Measurements from ENCODE around the gene PPIA. TPM values are rescaled to one million over a fixed set of nuclear protein-coding genes. Genes with fewer than 3 reads are reported as not detected.
"Not testable (repeated sequence)": the region's sequence is repeated elsewhere in the genome, so short reads cannot be mapped to it uniquely, and the experiment has no call there.

Gene PPIA
- total RNA-seq, 1 experiment from 2014 or later = 8,852 TPM

DNA sequence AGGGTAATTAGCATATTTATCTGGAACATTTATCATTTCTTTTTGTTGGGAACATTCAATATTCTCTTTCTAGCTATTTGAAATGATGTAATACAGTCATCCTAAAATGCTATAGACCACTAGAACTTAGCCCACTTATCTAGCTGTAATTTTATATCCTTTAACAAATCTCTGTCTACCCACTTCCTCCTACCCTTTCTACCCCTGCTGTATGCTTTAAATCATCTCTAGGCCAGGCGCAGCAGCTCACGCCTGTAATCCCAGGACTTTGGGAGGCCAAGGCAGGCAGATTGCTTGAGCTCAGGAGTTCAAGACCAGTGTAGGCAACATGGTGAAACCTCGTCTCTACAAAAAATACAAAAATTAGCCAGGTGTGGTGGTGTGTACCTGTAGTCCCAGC, 22.0 kb upstream of the PPIA start:
- in situ Hi-C loops (cut with HindIII; ENCODE audit: low pct_unique_long_range_greater_than_20kb, low sequenced_read_pairs); DNase-seq (ENCODE audit: low read depth, low spot score): not testable (repeated sequence)

DNA sequence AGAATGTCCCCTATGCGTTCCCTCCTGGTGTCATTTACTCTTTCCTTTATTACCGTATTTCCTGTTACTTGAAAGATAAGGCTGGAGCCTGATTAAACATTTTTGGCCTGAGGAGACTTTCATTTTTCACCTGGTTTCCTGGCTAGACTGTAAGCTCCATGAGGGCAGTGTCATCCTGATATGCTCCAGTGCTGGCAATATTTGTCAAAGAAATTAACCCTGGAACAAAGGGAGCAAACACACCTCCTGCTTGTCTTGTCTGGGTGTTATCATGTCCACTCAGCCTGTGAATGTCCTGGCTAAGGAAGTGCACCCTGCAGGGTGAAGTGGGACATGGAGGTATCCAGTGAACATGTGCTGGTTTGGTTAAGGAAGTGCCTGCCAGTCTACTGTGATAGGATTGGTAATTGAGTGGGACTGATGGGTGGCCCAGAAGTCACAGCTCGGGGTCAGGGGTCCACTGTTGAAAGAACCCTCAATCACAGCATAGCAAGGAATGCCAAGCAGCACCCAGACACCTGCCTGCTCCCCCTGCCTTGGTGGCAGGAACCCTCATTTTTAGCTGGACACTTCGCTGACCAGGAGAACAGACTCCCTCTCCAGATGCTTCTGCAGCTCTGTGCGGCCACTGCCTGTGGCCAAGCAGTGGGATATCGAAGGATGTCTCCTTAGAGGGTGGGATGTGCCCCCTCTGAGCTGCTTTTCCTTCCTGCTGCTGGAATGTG, 20.9 kb upstream of the PPIA start:
- DNase-seq (ENCODE audit: low read depth, low spot score) = no peak
- in situ Hi-C loops (cut with HindIII; ENCODE audit: low pct_unique_long_range_greater_than_20kb, low sequenced_read_pairs) = no loop called here

DNA sequence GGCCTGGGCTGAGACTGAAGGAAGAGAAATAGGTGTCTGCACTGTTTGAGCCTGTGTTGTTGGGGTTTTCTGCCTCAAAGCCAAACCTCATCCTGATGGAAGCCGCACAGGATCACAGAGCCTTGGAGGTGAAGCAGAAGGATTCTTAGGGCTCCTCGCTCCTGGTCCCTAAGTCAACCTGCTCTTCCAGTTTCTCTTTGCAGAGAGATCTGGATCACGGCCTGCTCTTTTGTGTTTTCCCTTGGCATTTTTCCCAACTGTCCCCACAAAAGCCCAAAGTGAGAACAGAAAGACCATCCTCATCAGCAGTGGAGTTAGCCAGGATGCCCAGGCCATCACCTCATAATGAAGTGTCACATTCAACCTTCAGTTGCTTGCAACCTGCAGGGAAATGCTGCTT, 20.3 kb upstream of the PPIA start:
- DNase-seq (ENCODE audit: low read depth, low spot score) = no peak
- in situ Hi-C loops (cut with HindIII; ENCODE audit: low pct_unique_long_range_greater_than_20kb, low sequenced_read_pairs) = no loop called here

DNA sequence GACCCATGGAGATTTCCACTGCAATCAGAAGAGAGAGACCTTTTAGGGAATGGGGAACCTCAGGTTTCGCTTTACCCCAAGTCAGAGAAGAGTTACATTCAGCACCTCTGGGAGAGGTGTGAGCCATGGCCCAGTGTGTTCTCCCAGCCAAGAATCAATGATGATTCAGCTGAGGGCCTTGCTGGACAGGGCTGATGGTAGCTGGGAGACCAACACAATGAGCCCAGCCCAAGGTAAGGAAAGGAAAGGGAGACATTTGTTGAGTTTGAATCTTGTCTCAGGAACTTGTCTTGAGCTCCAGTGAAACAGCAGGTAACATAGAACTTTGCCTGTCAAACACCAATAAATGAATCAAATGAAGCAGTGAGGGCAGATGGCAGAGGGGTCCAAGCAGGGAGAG, 14.0 kb upstream of the PPIA start:
- in situ Hi-C loops (cut with HindIII; ENCODE audit: low pct_unique_long_range_greater_than_20kb, low sequenced_read_pairs) = no loop called here
- DNase-seq (ENCODE audit: low read depth, low spot score) = no peak

DNA sequence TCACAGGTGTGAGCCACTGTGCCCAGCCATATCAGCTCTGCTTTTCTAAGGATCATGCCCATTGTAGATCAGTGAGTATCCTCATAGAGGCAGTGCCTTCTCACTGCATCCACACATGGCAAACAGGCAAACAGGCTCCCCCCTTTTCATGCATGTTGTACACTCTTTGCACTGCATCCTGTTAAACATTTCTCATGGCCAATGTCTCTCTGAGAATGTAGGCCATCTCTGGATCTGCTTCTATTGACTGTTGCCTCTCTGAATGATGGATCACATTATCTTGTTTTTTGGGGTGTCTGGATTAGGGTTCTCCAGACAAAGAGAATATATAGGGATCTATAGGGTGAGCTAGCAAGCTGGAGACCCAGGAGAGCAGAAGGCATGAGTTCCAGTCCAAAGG, 13.1 kb upstream of the PPIA start:
- no peak for DNase-seq (ENCODE audit: low read depth, low spot score)
- in situ Hi-C loops (cut with HindIII; ENCODE audit: low pct_unique_long_range_greater_than_20kb, low sequenced_read_pairs) = no loop called here

DNA sequence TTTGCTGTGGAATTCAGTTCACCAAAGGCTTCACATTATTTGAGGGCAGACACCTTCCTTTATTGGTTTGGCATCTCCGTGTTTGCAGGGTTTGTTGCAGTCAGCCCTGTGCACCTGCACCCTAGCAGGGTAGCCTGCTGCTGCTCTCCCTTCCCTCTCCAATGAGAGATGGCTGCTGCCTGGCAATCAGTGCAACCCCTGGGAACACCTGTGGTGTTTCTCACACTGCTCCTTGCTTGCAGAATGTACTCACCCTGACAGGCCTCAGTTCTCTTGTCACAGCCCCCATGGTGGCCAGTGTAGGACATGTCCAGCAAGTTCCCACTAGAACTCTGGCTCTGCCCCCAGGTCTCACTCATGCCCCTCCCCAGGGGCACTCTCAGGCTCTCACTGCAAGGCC, 12.1 kb upstream of the PPIA start:
- DNase-seq (ENCODE audit: low read depth, low spot score) = no peak
- in situ Hi-C loops (cut with HindIII; ENCODE audit: low pct_unique_long_range_greater_than_20kb, low sequenced_read_pairs) = no loop called here

DNA sequence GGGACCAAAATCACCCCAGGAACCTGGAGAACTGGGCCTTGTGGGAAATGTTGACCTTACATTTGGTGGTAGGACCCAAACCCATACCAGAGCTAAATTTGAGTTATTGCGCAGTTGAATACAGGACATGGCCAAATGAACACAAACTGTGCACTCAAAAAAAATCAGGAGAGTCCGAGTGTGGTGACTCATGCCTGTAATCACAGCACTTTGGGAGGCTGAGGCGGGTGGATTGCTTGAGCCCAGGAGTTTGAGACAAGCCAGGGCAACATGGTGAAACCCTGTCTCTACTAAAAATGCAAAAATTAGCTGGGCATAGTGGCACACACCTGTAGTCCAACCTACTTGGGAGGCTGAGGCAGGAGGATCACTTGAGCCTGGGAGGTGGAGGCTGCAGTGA, 11.3 kb upstream of the PPIA start:
- DNase-seq (ENCODE audit: low read depth, low spot score); in situ Hi-C loops (cut with HindIII; ENCODE audit: low pct_unique_long_range_greater_than_20kb, low sequenced_read_pairs): not testable (repeated sequence)

DNA sequence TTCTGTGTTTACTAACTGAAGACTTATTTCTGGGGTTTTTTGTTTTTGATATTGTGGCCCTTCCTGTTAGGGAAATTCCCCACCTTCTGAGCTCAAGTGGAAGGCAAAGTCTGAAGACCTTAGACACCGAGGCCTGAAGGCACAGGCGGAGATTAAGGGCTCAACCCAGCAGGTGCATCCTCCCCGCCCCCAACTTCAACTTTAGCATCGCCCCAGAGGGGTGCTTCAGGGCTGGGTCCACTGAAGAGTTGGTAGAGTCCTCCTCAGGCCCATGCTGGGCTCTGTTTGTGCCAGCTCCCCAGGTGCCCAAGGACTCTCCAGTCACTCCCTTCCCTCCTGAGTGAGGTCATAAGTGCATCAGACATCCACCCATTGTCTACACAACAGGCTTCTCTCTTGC, 9.4 kb upstream of the PPIA start:
- in situ Hi-C loops (cut with HindIII; ENCODE audit: low pct_unique_long_range_greater_than_20kb, low sequenced_read_pairs) = no loop called here
- DNase-seq (ENCODE audit: low read depth, low spot score) = no peak

DNA sequence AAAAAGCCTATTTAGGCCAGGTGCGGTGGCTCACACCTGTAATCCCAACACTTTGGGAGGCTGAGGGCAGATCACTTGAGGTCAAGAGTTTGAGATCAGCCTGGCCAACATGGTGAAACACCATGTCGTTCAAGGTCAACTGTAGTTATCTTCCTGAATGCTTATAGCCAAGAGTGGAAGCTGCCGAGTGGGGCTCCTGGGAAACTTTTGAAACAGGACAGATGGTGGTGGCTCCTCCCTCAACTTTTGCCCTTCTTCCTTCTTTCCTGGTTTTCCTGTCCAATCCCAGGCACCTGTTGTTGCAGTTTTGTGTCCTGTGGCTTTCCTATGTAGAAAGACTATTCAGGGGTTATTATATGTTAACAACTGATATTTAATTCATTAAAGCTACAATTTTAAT, 8.7 kb upstream of the PPIA start:
- no peak for DNase-seq (ENCODE audit: low read depth, low spot score)
- in situ Hi-C loops (cut with HindIII; ENCODE audit: low pct_unique_long_range_greater_than_20kb, low sequenced_read_pairs) = no loop called here

DNA sequence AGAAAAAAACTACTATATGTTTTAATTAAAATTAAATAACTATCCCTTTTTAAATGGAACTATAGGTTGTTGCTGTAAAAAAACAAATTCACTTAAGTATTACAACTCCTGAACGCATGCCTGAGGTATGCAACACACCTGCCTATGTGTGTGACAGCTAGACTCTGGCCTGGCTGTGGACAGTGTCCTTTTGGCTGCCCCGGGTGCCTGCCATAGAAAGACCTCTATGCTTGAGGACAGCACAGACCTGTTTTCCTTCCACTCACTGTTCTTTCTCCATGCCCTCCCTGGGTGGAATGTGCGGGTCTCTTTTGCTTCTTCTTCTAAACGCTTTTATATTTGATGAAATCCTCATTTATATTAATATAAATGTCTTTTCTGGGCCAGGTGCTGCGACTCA, 6.5 kb upstream of the PPIA start:
- in situ Hi-C loops (cut with HindIII; ENCODE audit: low pct_unique_long_range_greater_than_20kb, low sequenced_read_pairs) = no loop called here
- DNase-seq (ENCODE audit: low read depth, low spot score) = no peak

DNA sequence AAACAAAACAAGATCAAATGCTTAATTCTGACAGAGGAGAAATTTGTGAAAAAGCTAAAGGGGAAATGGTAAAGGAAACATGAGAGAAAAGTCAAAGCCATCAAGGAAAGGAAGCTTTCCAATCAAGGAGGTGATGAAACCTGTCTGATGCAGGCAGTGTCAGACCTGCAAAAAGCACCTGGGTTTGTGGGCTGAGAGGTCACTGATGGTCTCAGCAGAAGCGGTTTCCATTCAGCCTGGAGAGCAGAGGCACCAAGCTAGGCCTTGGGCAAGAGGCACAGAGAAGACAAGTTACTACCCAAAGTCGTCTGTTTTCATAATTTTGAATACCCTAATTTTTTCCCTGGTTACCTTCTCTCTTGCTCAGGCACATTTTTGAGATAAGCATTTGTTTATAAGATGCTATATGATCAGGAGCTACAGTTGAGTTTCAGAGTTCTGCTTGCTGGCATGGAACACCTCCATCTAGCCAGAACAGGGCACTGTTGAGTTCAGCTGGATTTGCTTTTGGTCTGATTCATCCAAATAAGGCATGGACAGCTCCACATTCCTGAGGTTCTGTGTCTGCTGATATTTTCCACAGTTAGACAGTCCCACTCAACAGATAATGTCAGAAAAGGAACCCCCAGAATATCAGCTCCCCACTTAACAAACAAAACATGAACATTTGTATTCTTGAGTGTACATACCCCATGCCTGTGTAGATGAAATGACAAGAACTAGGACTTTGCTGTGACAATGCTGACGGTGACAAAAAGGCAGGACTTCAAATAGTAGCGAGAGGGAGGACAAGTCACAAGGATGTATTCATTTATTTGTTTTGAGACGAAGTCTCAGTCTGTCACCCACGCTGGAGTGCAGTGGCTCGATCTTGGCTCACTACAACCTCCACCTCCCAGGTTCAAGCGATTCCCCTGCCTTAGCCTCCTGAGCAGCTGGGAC, 4.9 kb upstream of the PPIA start:
- in situ Hi-C loops (cut with HindIII; ENCODE audit: low pct_unique_long_range_greater_than_20kb, low sequenced_read_pairs) = no loop called here
- no peak for DNase-seq (ENCODE audit: low read depth, low spot score)

DNA sequence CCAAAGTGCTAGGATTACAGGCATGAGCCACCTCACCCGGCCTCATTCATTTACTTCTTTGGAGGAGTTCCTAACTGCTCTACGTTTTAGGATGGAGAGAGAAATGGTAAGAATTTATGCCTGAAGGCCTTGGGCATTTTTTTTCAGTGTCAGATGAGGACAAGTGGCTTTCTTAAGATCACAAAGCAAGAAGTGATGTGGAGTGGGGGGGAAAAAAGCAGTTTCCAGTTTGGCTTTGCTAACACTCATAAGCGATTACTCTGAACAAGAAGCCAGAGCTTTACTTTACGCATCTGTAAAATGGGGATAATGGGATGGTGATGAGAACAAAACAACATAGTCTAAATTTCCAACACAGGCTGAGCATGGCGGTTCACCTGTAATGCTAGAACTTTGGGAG, 2.6 kb upstream of the PPIA start:
- DNase-seq (ENCODE audit: low read depth, low spot score) = no peak
- in situ Hi-C loops (cut with HindIII; ENCODE audit: low pct_unique_long_range_greater_than_20kb, low sequenced_read_pairs) = no loop called here

DNA sequence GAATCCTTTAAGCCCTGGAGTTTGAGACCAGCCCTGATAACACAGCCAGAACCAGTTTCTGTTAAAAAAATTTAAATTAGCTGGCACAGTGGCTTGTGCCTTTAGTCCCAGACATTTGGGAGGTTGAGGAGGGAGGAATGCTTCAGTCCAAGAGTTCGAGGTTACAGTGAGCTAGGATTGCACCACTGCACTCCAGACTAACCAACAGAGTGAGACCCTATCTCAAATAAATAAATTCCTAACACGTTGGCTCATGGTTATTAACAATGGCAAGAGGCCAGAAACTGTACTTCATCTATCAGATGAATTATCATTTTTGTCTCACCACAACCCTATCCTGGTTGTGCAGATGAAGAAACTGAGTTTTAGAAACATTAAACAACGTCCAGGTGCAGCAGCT, 2.1 kb upstream of the PPIA start:
- DNase-seq (ENCODE audit: low read depth, low spot score) = no peak
- in situ Hi-C loops (cut with HindIII; ENCODE audit: low pct_unique_long_range_greater_than_20kb, low sequenced_read_pairs) = no loop called here

DNA sequence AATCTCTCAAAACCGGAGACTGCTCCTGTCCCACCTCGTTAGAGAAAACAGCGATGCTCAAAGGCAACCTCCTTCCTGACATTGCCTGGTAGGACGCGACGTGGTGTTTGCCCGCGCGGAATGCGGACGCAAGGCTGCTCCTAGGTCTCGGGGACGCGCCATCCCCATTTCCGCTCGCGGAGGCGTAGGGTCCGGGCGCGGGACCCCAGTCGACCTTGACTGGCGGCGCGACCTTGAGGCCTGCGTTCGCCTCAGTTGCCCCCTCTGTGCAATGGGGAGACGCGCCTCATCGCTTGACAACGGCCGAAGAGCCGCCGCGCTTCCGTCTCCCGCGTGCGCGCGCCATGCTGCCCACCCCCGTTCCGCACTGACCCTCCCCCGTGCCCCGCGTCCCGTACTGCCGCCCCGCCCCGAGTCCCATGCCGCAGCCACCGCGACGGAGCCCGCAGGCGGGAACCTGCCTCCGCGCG, 412 bp upstream of the PPIA start:
- in situ Hi-C loops (cut with HindIII; ENCODE audit: low pct_unique_long_range_greater_than_20kb, low sequenced_read_pairs) = no loop called here
- DNase-seq (ENCODE audit: low read depth, low spot score) = peak; percentile 78

DNA sequence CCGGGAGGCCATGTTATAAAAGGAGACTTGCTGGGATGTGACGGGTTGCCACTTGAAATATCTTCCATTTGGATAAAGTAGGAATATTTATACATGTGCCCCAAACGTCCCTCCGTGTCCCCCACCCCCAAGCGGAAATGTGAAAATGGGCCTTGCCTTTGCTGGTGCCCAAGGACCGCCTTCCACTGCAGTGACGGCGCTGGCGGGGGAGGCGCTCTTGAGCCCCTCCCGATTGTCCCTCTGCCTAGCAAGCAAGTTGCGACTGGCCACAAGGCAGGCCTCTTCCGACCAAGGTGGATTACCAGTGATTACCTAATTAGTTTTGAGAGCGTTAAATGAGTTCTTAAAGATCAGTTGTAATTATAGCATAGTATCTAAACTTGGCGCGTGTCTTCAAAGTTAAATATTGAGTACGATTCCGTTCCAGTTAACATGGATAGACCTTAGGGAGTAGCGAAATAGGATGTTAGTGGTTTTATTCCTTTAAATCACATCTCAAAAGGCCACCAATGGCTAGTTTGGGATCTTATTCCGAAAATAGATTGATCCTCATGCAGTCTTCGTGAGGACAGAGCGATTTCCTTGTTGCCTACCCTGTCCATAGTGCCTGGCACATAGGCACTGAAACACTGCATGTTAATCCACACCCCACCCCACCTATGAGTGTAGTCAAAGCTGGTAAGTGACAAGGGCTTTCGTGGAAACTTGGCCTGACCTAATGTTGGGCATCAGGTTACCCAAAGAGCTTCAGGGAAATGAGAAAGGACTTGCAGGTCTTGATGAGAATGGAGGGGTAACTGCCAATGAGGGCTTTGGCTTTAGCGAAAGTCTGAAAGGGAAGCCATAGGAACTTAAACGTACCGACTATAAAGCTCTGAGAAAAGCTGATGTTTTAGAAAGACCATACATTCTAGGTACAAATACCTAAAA, 1.1 kb downstream of the PPIA start:
- in situ Hi-C loops (cut with HindIII; ENCODE audit: low pct_unique_long_range_greater_than_20kb, low sequenced_read_pairs) = no loop called here
- peak; percentile 90 for DNase-seq (ENCODE audit: low read depth, low spot score)

DNA sequence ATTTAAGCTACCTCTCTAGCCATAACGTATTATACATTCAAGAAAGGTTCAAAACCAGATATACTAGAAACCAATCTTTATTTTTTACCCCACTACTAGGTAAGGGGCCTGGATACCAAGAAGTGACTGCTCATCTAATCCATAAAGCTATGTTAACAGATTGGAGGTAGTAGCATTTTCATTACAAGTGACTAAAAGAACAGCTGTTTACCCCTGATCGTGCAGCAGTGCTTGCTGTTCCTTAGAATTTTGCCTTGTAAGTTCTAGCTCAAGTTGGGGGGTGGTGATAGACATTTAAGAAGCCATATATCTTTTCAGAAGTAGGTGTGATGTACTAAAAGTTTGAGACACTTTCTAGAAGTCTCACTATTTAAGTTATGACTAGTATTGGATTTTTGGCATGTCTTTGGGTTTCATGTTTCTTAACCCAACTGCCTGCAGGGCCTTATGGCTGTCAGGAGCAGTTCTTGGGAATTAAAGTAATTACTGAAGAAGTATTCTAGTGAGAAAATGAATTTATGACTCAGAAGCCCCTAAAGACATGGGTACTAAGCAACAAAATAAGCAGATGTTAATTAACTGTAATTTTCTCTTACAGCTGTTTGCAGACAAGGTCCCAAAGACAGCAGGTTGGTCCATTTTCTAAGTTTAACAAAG, 2.3 kb downstream of the PPIA start:
- no peak for DNase-seq (ENCODE audit: low read depth, low spot score)
- in situ Hi-C loops (cut with HindIII; ENCODE audit: low pct_unique_long_range_greater_than_20kb, low sequenced_read_pairs) = no loop called here

DNA sequence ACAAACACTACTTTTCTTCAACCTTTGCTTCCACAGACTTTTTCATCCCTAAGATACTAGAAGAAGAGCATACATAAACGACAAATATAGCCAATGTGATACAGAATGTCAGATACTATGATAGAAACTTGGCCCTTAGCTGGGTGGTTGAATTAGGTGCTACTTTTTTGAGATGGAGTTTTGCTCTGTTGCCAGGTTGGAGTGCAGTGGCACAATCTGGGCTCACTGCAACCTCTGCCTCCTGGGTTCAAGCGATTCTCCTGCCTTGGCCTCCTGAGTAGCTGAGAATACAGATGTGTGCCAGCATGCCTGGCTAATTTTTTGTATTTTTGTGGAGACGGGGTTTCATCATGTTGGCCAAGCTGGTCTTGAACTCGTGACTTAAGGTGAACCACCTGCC, 3.5 kb downstream of the PPIA start:
- in situ Hi-C loops (cut with HindIII; ENCODE audit: low pct_unique_long_range_greater_than_20kb, low sequenced_read_pairs) = no loop called here
- no peak for DNase-seq (ENCODE audit: low read depth, low spot score)
